OCI-LY3 (cell line): Measurements from ENCODE around the gene SH3GL3.

Experiments used
- H2AFZ ChIP-seq: fragments of 200-600, 300-600 bp; shearing (Covaris generic); 2 replicates; pipeline ENCODE4 v1.6.0; 2014; ENCODE audit warnings: antibody characterized with exemption, low read depth, low read length
- H3K27ac ChIP-seq: fragments of 200-600, 300-600 bp; sonication (generic); 2 replicates; pipeline ENCODE4 v1.5.1; 2014; ENCODE audit warnings: mild to moderate bottlenecking, low read length, moderate library complexity, mixed read lengths
- H3K27me3 ChIP-seq: fragments of 200-600, 300-600 bp; sonication (generic); 2 replicates; pipeline ENCODE4 v1.6.1; 2014; ENCODE audit warnings: low read depth, low read length, mixed read lengths
- H3K36me3 ChIP-seq: fragments of 200-600, 300-600 bp; sonication (generic); replicated peaks from 2 replicates; pipeline ENCODE3; 2014; ENCODE audit warnings: low read depth, low read length, mixed read lengths
- H3K4me1 ChIP-seq: fragments of 300-600, 200-600 bp; sonication (generic); 2 replicates; pipeline ENCODE4 v1.6.1; 2014; ENCODE audit warnings: low read length, mixed read lengths
- H3K4me2 ChIP-seq: fragments of 200-600, 300-600 bp; sonication (generic); 2 replicates; pipeline ENCODE4 v1.6.1; 2014; ENCODE audit warnings: low read length, mixed read lengths
- H3K4me3 ChIP-seq: fragments of 300-600, 200-600 bp; sonication (generic); 2 replicates; pipeline ENCODE4 v1.5.1; 2014; ENCODE audit warnings: antibody characterized with exemption, mild to moderate bottlenecking, low read length, moderate library complexity
- H3K79me2 ChIP-seq: fragments of 300-600, 200-600 bp; shearing (Covaris generic); 2 replicates; pipeline ENCODE4 v1.6.1; 2014; ENCODE audit warnings: mild to moderate bottlenecking, low read length, mixed read lengths
- H3K9ac ChIP-seq: fragments of 300-600, 200-600 bp; shearing (Covaris generic); 2 replicates; pipeline ENCODE4 v1.6.0; 2014; ENCODE audit warnings: mild to moderate bottlenecking, low read length, moderate library complexity
- H3K9me3 ChIP-seq: fragments of 200-600, 300-600 bp; shearing (Covaris generic); 2 replicates; pipeline ENCODE4 v1.6.1; 2014; ENCODE audit warnings: low read length, mixed read lengths; ENCODE audit not compliant: insufficient read depth
- H4K20me1 ChIP-seq: fragments of 200-600, 300-600 bp; sonication (generic); 2 replicates; pipeline ENCODE4 v1.6.1; 2016; ENCODE audit warnings: low read length, mixed read lengths; ENCODE audit not compliant: insufficient read depth
- CTCF ChIP-seq: fragments of 200-600, 300-600 bp; sonication (generic); IDR thresholded peaks from 2 replicates; pipeline ENCODE4 v1.5.1; 2014; ENCODE audit warnings: antibody characterized with exemption, low read length, low read depth
- EZH2phosphoT487 ChIP-seq: fragments of 200-600 bp; shearing (Covaris generic); IDR thresholded peaks from 2 replicates; pipeline ENCODE4 v1.6.1; 2018; ENCODE audit warnings: antibody characterized with exemption, mixed run types, low read depth

SH3GL3 gene

GRCh38 chr15:83558146-83558545, 111.0 kb downstream of the SH3GL3 start:
- Histone ChIP-seq H3K27ac (no peak overlapping the region), H3K4me3 (no peak overlapping the region), H3K4me1 (no peaks in the 10 kb centered on the region), H2AFZ (no peak overlapping the region), H3K4me2 (no peak overlapping the region), H3K9ac (no peak overlapping the region), H4K20me1 (no peaks in the 10 kb centered on the region), H3K9me3 (no peaks in the 10 kb centered on the region), H3K27me3 (peaks cover 22% of the 10 kb centered on the region), H3K36me3 (no peaks in the 10 kb centered on the region), H3K79me2 (no peaks in the 10 kb centered on the region)
- no peak for TF ChIP-seq CTCF
- TF ChIP-seq EZH2phosphoT487 = no peak

- TF ChIP-seq EZH2phosphoT487 = no peak
- peak; percentile 93 for TF ChIP-seq CTCF
- H3K9me3 ChIP-seq = no peaks in the 10 kb centered on the region
- peaks cover 22% of the 10 kb centered on the region for H3K27me3 ChIP-seq
- no peak overlapping the region for H2AFZ ChIP-seq
- no peak overlapping the region for H3K9ac ChIP-seq
- no peak overlapping the region for H3K4me2 ChIP-seq
- H3K79me2 ChIP-seq = no peaks in the 10 kb centered on the region
- H3K36me3 ChIP-seq = no peaks in the 10 kb centered on the region
- no peak overlapping the region for H3K27ac ChIP-seq
- no peak overlapping the region for H3K4me3 ChIP-seq
- no peaks in the 10 kb centered on the region for H4K20me1 ChIP-seq
- H3K4me1 ChIP-seq = no peaks in the 10 kb centered on the region
Measured at GRCh38 chr15:83559310-83559966, 112.3 kb downstream of the SH3GL3 start.

GRCh38 chr15:83561661-83562060, 114.5 kb downstream of the SH3GL3 start:
- Histone ChIP-seq H3K9ac (no peak overlapping the region), H3K9me3 (no peaks in the 10 kb centered on the region), H3K27me3 (peaks cover 19% of the 10 kb centered on the region), H3K4me1 (no peaks in the 10 kb centered on the region), H3K4me3 (no peak overlapping the region), H3K36me3 (no peaks in the 10 kb centered on the region), H4K20me1 (no peaks in the 10 kb centered on the region), H3K27ac (no peak overlapping the region), H3K79me2 (no peaks in the 10 kb centered on the region), H3K4me2 (no peak overlapping the region), H2AFZ (no peak overlapping the region)
- TF ChIP-seq CTCF (no peak), EZH2phosphoT487 (no peak)

GRCh38 chr15:83565138-83565537, 118.0 kb downstream of the SH3GL3 start:
- no peak for TF ChIP-seq CTCF
- H3K36me3 ChIP-seq = no peaks in the 10 kb centered on the region
- no peak overlapping the region for H3K9ac ChIP-seq
- no peaks in the 10 kb centered on the region for H3K9me3 ChIP-seq
- H3K4me3 ChIP-seq = no peak overlapping the region
- no peak overlapping the region for H2AFZ ChIP-seq
- H3K27ac ChIP-seq = no peak overlapping the region
- H4K20me1 ChIP-seq = no peaks in the 10 kb centered on the region
- H3K27me3 ChIP-seq = peaks cover 7% of the 10 kb centered on the region
- no peak overlapping the region for H3K4me2 ChIP-seq
- H3K4me1 ChIP-seq = no peaks in the 10 kb centered on the region
- H3K79me2 ChIP-seq = no peaks in the 10 kb centered on the region
